Measurements from ENCODE around the gene MINDY4B. TPM values are rescaled to one million over a fixed set of nuclear protein-coding genes. Genes with fewer than 3 reads are reported as not detected.
"Not testable (repeated sequence)": the region's sequence is repeated elsewhere in the genome, so short reads cannot be mapped to it uniquely, and the experiment has no call there.

The MINDY4B gene
- total RNA-seq, 1 donor from 2014 or later, result not detected

DNA sequence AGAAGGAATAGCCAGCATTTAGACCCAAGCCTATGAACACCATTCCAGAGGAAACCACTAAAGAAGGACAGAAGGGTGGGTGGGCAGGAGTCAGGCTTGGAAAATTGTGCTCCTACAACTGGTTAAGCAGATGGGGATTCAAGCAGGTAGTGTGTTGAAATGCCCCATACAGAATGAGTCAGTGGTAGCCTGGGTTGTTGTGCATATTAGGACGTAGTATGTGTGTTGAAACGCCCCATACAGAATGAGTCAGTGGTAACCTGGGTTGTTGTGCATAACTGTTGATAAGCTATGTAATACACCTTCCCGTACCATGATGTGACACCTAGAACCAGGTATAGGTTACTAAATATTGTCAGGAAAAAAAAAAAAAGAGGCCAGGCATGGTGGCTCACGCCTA, 34.0 kb downstream of the MINDY4B start:
- no peaks in the 10 kb centered on the region for H3K9me3 ChIP-seq
- H3K27me3 ChIP-seq (ENCODE audit: low read depth), result no peaks in the 10 kb centered on the region
- H3K4me3 ChIP-seq, result no peak overlapping the region
- DNase-seq (no peak), ATAC-seq (peak in 1 of 2 donors; percentile 62)
- H3K27ac ChIP-seq, result no peak overlapping the region
- TF ChIP-seq, protein P1, sequence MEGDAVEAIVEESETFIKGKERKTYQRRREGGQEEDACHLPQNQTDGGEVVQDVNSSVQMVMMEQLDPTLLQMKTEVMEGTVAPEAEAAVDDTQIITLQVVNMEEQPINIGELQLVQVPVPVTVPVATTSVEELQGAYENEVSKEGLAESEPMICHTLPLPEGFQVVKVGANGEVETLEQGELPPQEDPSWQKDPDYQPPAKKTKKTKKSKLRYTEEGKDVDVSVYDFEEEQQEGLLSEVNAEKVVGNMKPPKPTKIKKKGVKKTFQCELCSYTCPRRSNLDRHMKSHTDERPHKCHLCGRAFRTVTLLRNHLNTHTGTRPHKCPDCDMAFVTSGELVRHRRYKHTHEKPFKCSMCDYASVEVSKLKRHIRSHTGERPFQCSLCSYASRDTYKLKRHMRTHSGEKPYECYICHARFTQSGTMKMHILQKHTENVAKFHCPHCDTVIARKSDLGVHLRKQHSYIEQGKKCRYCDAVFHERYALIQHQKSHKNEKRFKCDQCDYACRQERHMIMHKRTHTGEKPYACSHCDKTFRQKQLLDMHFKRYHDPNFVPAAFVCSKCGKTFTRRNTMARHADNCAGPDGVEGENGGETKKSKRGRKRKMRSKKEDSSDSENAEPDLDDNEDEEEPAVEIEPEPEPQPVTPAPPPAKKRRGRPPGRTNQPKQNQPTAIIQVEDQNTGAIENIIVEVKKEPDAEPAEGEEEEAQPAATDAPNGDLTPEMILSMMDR (IDR thresholded peaks at IDR 0.05), result no peak
- H3K4me1 ChIP-seq, result no peaks in the 10 kb centered on the region
- intact Hi-C loops (cut with DNase I), result no loop called here
- no peaks in the 10 kb centered on the region for H3K36me3 ChIP-seq

DNA sequence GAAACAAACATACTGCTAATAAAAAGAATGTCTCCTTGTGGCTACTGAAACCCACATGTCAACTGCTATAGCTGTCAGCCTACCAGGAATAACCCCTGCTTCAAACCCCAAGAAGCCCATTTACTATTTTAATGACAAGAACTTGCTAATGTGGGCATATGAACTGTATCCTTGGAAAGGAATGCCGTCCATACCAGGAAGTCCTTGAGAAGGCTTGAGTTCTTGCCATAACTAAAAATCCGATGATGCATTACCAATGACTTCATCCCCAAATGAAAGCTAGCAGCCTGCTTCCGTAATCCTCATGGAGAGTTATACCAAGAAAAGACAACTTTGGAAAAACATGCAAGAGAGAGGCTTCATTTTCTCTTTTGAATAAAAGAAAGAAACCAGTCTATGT, 34.8 kb downstream of the MINDY4B start:
- no peaks in the 10 kb centered on the region for H3K4me1 ChIP-seq
- ATAC-seq, result peak; percentile 34 to 66
- H3K9me3 ChIP-seq, result no peaks in the 10 kb centered on the region
- no peaks in the 10 kb centered on the region for H3K27me3 ChIP-seq (ENCODE audit: low read depth)
- DNase-seq, result no peak
- no peak overlapping the region for H3K4me3 ChIP-seq
- no peaks in the 10 kb centered on the region for H3K36me3 ChIP-seq
- TF ChIP-seq, protein P1 (IDR thresholded peaks at IDR 0.05), result no peak
- H3K27ac ChIP-seq, result no peak overlapping the region
- intact Hi-C loops (cut with DNase I), result no loop called here

DNA sequence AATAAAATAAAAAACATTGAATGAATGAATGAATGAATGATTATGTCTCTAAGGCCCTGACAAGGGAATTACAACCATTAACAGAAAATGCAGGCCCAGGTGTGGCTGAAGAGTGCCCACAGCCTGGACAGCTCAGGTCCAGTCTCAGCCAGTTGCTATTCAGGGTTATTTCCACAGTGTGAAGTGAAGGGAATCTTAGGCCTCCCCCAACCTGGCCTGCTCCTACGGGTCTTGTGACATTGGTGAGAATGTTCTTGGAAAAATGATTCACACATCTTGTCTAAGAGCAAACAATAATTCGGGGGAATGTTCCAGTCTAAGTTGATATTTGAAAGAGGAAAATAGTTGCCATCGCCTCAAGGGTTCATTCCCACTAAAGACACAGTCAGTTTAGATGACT, 37.0 kb downstream of the MINDY4B start:
- intact Hi-C loops (cut with DNase I), result loop anchor here (10.0 kb wide), 1 partner anchor 143 kb away; no protein-coding TSS in a partner anchor
- H3K36me3 ChIP-seq, result no peaks in the 10 kb centered on the region
- H3K4me1 ChIP-seq, result no peaks in the 10 kb centered on the region
- no peaks in the 10 kb centered on the region for H3K27me3 ChIP-seq (ENCODE audit: low read depth)
- H3K4me3 ChIP-seq, result no peak overlapping the region
- DNase-seq, result no peak
- H3K9me3 ChIP-seq, result no peaks in the 10 kb centered on the region
- ATAC-seq, result peak in 1 of 2 donors; percentile 54
- no peak overlapping the region for H3K27ac ChIP-seq
- TF ChIP-seq, protein P1 (IDR thresholded peaks at IDR 0.05), result no peak

DNA sequence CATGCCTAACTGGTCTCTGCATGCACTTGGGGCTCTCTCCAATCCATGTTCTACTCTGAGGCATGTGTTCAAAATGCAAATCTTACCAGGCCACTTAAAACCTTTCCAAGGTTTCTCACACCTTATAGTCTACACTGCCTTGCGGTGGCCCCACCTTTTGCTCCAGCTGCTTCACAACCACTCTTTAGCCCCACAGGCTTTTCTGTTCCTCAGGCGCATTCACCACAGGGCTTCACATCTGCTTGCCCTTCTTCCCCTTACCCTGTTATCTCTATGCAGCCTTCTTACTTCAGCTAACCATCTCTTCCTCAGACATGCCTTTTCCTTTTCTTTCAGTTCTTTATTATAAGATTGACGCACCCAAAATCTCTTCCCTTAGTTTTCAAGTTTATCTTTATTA, 37.8 kb downstream of the MINDY4B start:
- no peak overlapping the region for H3K27ac ChIP-seq
- no peak for ATAC-seq
- intact Hi-C loops (cut with DNase I), result loop anchor here (10.0 kb wide), 1 partner anchor 143 kb away; no protein-coding TSS in a partner anchor

DNA sequence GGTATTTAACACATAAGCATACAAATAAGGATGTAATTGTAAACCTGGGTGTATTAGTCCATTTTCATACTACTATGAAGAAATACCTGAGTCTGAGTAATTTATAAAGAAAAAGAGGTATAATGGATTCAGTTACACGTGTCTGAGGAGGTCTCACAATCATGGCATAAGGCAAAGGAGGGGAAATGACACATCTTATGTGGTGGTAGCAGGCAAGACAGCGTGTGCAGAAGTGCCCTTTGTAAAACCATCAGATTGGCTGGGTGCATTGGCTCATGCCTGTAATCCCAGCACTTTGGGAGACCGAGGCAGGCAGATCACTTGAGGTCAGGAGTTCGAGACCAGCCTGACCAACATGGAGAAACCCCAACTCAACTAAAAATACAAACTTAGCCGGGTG, 41.3 kb downstream of the MINDY4B start:
- H3K27ac ChIP-seq; ATAC-seq; H3K9me3 ChIP-seq; H3K4me1 ChIP-seq; H3K27me3 ChIP-seq (ENCODE audit: low read depth); H3K36me3 ChIP-seq; DNase-seq; H3K4me3 ChIP-seq: not testable (repeated sequence)
- intact Hi-C loops (cut with DNase I), result loop anchor here (10.0 kb wide), 1 partner anchor 139 kb away; no protein-coding TSS in a partner anchor

More for the DNA sequence above, 37.8 kb downstream of the MINDY4B start:
- Histone ChIP-seq H3K4me1 (no peaks in the 10 kb centered on the region), H3K9me3 (no peaks in the 10 kb centered on the region), H3K4me3 (no peak overlapping the region), H3K27me3 (ENCODE audit: low read depth) (no peaks in the 10 kb centered on the region), H3K36me3 (no peaks in the 10 kb centered on the region)
- TF ChIP-seq, protein P1 (IDR thresholded peaks at IDR 0.05), result no peak
- no peak for DNase-seq

DNA sequence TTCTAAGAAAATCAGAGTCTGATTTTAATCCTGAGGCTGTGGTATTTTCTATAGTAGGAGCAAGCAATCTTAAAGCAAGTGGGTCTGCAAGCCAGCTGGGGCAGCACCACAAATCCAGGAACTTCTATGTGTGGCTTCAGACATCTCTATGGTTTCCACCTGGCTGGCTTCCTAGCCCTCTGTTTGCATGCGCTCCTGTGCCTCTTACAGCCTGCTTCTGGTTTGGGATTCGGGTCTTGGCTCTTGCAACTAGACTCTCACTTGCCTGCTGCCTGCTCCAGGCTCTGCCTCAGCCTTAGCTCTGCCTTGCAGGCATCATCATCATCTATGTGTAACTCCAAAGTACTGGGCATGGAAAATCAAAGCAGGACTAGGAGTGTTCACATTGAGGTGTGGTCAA, 43.4 kb downstream of the MINDY4B start:
- DNase-seq (no peak), ATAC-seq (peak in 1 of 2 donors; percentile 16)
- TF ChIP-seq, protein P1 (IDR thresholded peaks at IDR 0.05), result no peak
- H3K27ac ChIP-seq, result no peak overlapping the region
- H3K9me3 ChIP-seq, result no peaks in the 10 kb centered on the region
- H3K36me3 ChIP-seq, result no peaks in the 10 kb centered on the region
- no peak overlapping the region for H3K4me3 ChIP-seq
- intact Hi-C loops (cut with DNase I), result loop anchor here (10.0 kb wide), 1 partner anchor 137 kb away; no protein-coding TSS in a partner anchor
- H3K4me1 ChIP-seq, result no peaks in the 10 kb centered on the region
- H3K27me3 ChIP-seq (ENCODE audit: low read depth), result no peaks in the 10 kb centered on the region

DNA sequence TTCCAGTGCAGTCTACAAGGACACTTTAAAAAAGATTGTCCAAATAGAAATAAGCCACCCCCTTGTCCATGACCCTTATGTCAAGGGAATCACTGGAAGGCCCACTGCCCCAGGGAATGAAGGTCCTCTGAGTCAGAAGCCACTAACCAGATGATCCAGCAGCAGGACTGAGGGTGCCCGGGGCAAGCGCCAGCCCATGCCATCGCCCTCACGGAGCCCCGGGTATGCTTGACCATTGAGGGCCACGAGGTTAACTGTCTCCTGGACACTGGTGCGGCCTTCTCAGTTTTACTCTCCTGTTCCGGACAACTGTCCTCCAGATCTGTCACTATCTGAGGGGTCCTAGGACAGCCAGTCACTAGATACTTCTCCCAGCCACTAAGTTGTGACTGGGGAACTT, 47.3 kb downstream of the MINDY4B start:
- H3K36me3 ChIP-seq; H3K4me1 ChIP-seq; H3K4me3 ChIP-seq; DNase-seq; ATAC-seq; intact Hi-C loops (cut with DNase I); H3K27me3 ChIP-seq (ENCODE audit: low read depth); H3K27ac ChIP-seq; H3K9me3 ChIP-seq: not testable (repeated sequence)

All from lower lobe of right lung (tissue), 2 donors.